Measurements from ENCODE around the gene ZNF230. TPM values are rescaled to one million over a fixed set of nuclear protein-coding genes. Genes with fewer than 3 reads are reported as not detected.

Gene ZNF230
- total and polyA plus RNA-seq, 7 donors: 0.25 to 1.8 (median 1.0) TPM

DNA sequence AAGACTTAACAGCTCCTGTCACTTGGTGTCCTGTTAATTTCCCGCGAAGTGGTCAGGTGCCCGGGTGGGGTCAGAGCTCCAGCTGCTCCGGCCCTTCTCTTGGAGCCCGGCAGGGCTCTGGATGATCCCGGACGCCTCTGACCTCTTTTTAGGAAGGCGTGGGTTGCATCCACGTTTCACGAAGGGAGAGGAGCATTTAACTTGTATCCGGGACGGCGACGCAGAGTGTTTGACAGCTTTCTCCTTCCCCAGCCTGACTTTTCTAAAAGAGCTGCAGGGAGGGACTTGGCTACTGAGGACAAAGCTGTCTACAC, 18.1 kb upstream of the ZNF230 start:
- peak in 1 of 2 donors; percentile 14 for DNase-seq
- 1 to 4% (median 2%) methylated on average over 14 of the region's 14 CpGs for WGBS, 3 donors
- Histone ChIP-seq H3K36me3 (ENCODE audit: insufficient read depth in 1 of 2, low read depth in 1 of 2) (peaks cover 11 to 16% of the 10 kb centered on the region in 2 donors), H3K27me3 (ENCODE audit: insufficient read depth in 3 of 3, low read length in 2 of 3) (no peaks in the 10 kb centered on the region), H3K4me3 (peak overlapping the region; percentile 81), H3K4me1 (peaks cover 4% of the 10 kb centered on the region), H3K27ac (peak overlapping the region; percentile 62), H3K9me3 (peaks cover 77% of the 10 kb centered on the region)
- peak in 3 of 4 donors; percentile 24 to 39 (median 38) for ATAC-seq
- intact Hi-C loops (cut with DNase I): loop anchor here (2.0 to 10.0 kb wide), 2 partner anchors 14 to 110 kb away; partner anchors contain the start of gene ZNF224 (in 1 of the 2)
- TF ChIP-seq, protein P1, sequence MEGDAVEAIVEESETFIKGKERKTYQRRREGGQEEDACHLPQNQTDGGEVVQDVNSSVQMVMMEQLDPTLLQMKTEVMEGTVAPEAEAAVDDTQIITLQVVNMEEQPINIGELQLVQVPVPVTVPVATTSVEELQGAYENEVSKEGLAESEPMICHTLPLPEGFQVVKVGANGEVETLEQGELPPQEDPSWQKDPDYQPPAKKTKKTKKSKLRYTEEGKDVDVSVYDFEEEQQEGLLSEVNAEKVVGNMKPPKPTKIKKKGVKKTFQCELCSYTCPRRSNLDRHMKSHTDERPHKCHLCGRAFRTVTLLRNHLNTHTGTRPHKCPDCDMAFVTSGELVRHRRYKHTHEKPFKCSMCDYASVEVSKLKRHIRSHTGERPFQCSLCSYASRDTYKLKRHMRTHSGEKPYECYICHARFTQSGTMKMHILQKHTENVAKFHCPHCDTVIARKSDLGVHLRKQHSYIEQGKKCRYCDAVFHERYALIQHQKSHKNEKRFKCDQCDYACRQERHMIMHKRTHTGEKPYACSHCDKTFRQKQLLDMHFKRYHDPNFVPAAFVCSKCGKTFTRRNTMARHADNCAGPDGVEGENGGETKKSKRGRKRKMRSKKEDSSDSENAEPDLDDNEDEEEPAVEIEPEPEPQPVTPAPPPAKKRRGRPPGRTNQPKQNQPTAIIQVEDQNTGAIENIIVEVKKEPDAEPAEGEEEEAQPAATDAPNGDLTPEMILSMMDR (IDR thresholded peaks at IDR 0.05): no peak

DNA sequence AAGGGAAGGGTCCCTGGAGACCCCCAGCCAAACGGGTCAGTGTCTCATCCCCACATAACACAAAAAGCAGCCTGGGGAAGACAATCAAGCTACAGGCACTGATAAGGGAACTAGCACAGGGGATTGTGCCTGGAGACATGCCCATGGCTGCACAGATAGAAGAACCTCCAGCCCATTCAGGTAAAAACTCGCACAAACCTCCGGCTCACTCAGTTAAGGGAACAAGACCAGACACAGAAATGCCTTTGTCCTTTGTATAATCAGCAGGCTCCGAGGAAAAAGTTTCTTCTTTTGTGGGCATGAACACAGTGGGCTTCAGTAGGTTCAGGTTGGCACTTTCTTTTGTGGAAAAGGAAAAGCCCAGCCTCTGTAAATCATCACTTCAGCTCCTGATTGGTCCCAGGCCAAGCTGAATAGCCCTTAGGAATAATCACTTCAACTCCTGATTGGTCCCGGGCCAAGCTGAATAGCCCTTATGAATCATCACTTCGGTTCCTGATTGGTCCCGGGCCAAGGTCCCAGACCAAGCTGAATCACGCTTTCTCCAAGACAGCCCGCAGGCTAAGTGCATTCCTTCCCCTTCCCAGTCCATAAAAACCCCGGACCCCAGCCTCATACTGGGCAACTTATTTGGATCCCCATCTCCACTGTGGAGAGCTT, 5.0 kb upstream of the ZNF230 start:
- Histone ChIP-seq H3K4me1 (peaks cover 4% of the 10 kb centered on the region), H3K36me3 (ENCODE audit: insufficient read depth in 1 of 2, low read depth in 1 of 2) (peaks cover 19 to 43% of the 10 kb centered on the region in 2 donors), H3K9me3 (peaks cover 54% of the 10 kb centered on the region)

DNA sequence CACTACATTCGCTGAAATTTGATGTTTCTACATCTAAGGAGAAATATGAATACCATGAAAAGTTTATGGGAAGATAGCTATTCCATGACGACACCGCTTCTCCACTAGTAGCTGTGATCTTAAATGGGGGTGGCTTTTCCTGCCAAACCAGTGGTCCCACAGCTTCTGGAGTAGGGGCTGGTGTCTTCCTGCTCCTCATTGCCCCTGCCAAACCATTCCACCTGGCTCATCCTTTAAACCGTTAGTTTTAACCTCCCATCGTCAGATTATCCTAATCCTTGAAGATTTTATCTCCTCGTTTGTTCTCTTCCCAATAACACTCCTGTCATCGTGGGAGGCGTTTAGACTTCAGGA, 568 bp upstream of the ZNF230 start:
- DNase-seq (no peak), ATAC-seq (peak in 1 of 4 donors; percentile 2)
- intact Hi-C loops (cut with DNase I): loop anchor here (2.0 to 10.0 kb wide), 3 partner anchors 15 to 93 kb away; partner anchors contain the start of genes ZNF223 (in 1 of the 2) and ZNF224 (in 1 of the 2)
- TF ChIP-seq, protein P1 (IDR thresholded peaks at IDR 0.05): no peak
- H3K4me3 ChIP-seq: peak overlapping the region; percentile 79
- WGBS, 3 donors: 7 to 12% (median 9%) methylated on average over 8 of the region's 8 CpGs
- H3K27ac ChIP-seq: peak overlapping the region; percentile 79
- peaks cover 46% of the 10 kb centered on the region for H3K9me3 ChIP-seq
- peaks cover 2 to 6% of the 10 kb centered on the region in 2 donors for H3K36me3 ChIP-seq (ENCODE audit: insufficient read depth in 1 of 2, low read depth in 1 of 2)
- H3K27me3 ChIP-seq (ENCODE audit: insufficient read depth in 3 of 3, low read length in 2 of 3): no peaks in the 10 kb centered on the region
- H3K4me1 ChIP-seq: peaks cover 12% of the 10 kb centered on the region

More for the DNA sequence above, 5.0 kb upstream of the ZNF230 start:
- no peak overlapping the region for H3K4me3 ChIP-seq
- H3K27ac ChIP-seq: no peak overlapping the region
- ATAC-seq: no peak
- intact Hi-C loops (cut with DNase I): loop anchor here in 1 of 2 donors (2.0 kb wide), 1 partner anchor 13 kb away; the partner anchor contains the start of gene ZNF155
- TF ChIP-seq, protein P1 (IDR thresholded peaks at IDR 0.05): no peak
- WGBS, 3 donors: 88 to 89% (median 89%) methylated on average over 10 of the region's 10 CpGs
- DNase-seq: no peak
- no peaks in the 10 kb centered on the region for H3K27me3 ChIP-seq (ENCODE audit: insufficient read depth in 3 of 3, low read length in 2 of 3)

DNA sequence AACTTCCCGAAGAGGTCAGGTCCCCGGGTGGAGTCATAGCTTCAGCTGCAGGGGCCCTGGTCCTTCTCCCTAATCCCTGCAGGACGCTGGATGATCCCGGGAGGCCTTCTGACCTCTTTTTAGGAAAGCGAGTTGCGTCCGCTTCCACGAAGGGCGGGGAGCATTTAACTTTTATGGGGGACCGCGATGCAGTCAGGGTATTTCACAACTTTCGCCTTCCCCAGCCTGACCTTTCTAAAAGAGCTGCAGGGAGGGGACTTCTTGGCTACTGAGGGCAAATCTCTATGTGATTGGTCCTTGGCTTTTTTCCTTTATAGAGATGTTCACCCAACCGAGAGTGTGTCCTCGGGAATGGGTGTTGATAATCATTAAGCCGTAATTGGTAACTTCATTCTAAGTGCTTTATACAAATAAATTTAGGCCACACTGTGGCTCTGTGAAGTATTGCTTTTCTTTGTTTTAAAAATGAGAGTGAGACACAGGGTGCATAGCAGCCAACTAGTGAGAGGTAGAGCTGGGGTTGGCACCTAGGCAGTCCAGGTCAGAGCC, 778 bp downstream of the ZNF230 start:
- H3K4me1 ChIP-seq: peaks cover 12% of the 10 kb centered on the region
- peak in 1 of 4 donors; percentile 10 for ATAC-seq
- peaks cover 47% of the 10 kb centered on the region for H3K9me3 ChIP-seq
- TF ChIP-seq, protein P1 (IDR thresholded peaks at IDR 0.05): no peak
- peak overlapping the region; percentile 79 for H3K4me3 ChIP-seq
- H3K36me3 ChIP-seq (ENCODE audit: insufficient read depth in 1 of 2, low read depth in 1 of 2): peaks cover 13 to 20% of the 10 kb centered on the region in 2 donors
- H3K27ac ChIP-seq: peak overlapping the region; percentile 79
- H3K27me3 ChIP-seq (ENCODE audit: insufficient read depth in 3 of 3, low read length in 2 of 3): no peaks in the 10 kb centered on the region
- 3% methylated on average over 15 of the region's 15 CpGs for WGBS, 3 donors
- intact Hi-C loops (cut with DNase I): loop anchor here (2.0 to 10.0 kb wide), 3 partner anchors 17 to 91 kb away; partner anchors contain the start of genes ZNF223 (in 1 of the 2) and ZNF224 (in 1 of the 2)
- DNase-seq: peak in 1 of 2 donors; percentile 48
